ENCODE results near the gene XYLT1. TPM values are rescaled to one million over a fixed set of nuclear protein-coding genes. Genes with fewer than 3 reads are reported as not detected.

XYLT1 gene
- total RNA-seq, 1 experiment from 2014 or later = 12.5 TPM

DNA sequence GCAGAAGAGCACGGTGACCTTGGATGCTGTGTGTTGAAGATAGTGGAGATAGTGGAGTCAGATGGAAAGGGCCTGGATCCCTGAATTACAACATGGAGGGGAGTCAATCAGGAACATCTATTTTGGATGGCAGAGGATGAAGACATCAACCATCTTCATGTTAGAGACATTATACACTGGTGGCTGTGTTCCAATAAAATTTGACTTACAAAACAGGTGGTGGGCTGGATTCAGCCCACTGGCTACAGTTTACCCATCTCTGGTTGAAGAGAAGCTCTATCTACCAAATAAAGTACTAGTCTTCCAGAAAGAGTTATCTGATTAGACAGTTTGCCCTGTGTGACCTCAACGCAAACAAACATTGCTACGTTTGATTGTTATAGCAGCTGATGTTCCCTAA, 247.2 kb downstream of the XYLT1 start:
- H3K4me1 ChIP-seq = no peaks in the 10 kb centered on the region
- H3K36me3 Mint-ChIP-seq (ENCODE audit: insufficient read depth, unreplicated experiment) = no peaks in the 10 kb centered on the region

DNA sequence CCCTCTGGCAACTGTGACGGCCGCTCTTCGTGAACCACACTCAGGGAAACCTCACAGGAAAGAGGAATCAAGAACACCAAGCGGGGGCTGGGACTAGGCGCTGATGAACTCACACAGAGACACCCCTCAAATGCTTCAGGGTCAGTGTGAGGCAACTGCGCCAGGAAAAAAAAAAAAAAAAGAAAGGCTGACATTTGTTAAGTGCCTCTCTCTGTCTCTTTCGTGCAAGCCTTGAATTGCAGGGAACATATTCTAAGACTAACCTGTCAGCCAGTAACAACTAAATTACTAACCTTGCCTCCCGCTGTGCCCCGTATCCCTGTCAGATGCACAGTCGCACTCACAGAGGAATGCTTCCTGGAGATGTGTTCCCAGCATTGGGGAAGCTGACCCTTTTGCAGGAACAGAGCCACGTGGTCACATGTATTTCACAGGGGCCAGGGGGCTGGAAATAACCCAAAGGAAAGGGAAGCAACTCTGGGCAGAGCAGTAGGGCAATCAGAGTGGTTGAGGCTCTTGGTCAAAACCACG, 247.8 kb downstream of the XYLT1 start:
- Histone ChIP-seq H3K9me3 (no peaks in the 10 kb centered on the region), H3K4me3 (ENCODE audit: low read depth, low read length) (no peak overlapping the region), H3K36me3 (ENCODE audit: control insufficient read depth, insufficient read depth, low read length) (no peaks in the 10 kb centered on the region), H3K4me1 (no peaks in the 10 kb centered on the region), H3K27me3 (replicated peaks; ENCODE audit: control insufficient read depth, insufficient read depth, low read length) (no peaks in the 10 kb centered on the region)
- ChIA-PET POLR2A (no interaction called here), CTCF (no interaction called here)
- H3K4me3 Mint-ChIP-seq (ENCODE audit: unreplicated experiment) = no peak overlapping the region
- no peaks in the 10 kb centered on the region for H3K36me3 Mint-ChIP-seq (ENCODE audit: insufficient read depth, unreplicated experiment)
- no peaks in the 10 kb centered on the region for H3K9me3 Mint-ChIP-seq (ENCODE audit: unreplicated experiment)
- H3K4me1 Mint-ChIP-seq (ENCODE audit: low read depth, unreplicated experiment) = peaks cover 14% of the 10 kb centered on the region
- TF ChIP-seq, protein P1, sequence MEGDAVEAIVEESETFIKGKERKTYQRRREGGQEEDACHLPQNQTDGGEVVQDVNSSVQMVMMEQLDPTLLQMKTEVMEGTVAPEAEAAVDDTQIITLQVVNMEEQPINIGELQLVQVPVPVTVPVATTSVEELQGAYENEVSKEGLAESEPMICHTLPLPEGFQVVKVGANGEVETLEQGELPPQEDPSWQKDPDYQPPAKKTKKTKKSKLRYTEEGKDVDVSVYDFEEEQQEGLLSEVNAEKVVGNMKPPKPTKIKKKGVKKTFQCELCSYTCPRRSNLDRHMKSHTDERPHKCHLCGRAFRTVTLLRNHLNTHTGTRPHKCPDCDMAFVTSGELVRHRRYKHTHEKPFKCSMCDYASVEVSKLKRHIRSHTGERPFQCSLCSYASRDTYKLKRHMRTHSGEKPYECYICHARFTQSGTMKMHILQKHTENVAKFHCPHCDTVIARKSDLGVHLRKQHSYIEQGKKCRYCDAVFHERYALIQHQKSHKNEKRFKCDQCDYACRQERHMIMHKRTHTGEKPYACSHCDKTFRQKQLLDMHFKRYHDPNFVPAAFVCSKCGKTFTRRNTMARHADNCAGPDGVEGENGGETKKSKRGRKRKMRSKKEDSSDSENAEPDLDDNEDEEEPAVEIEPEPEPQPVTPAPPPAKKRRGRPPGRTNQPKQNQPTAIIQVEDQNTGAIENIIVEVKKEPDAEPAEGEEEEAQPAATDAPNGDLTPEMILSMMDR (IDR thresholded peaks at IDR 0.05; ENCODE audit: insufficient read depth in 1 of 2, low read depth in 1 of 2, low read length in 1 of 2, severe bottlenecking in 1 of 2, unreplicated experiment in 1 of 2) = no peak
- H3K27me3 Mint-ChIP-seq (ENCODE audit: insufficient read depth, unreplicated experiment) = no peaks in the 10 kb centered on the region
- no TSS peak for BruUV-seq (replicated peaks)
- intact Hi-C loops (cut with micrococcal nuclease; ENCODE audit: unreplicated experiment) = no loop called here
- no peak overlapping the region for H3K27ac Mint-ChIP-seq (ENCODE audit: unreplicated experiment)
- DNase-seq = no peak

More for the DNA sequence above, 247.2 kb downstream of the XYLT1 start:
- H3K4me3 ChIP-seq (ENCODE audit: low read depth, low read length) = no peak overlapping the region
- H3K9me3 ChIP-seq = no peaks in the 10 kb centered on the region
- TF ChIP-seq, protein P1 (IDR thresholded peaks at IDR 0.05; ENCODE audit: insufficient read depth in 1 of 2, low read depth in 1 of 2, low read length in 1 of 2, severe bottlenecking in 1 of 2, unreplicated experiment in 1 of 2) = no peak
- no TSS peak for BruUV-seq (replicated peaks)
- ChIA-PET CTCF (no interaction called here), POLR2A (no interaction called here)
- Mint-ChIP-seq H3K4me1 (ENCODE audit: low read depth, unreplicated experiment) (peaks cover 14% of the 10 kb centered on the region), H3K4me3 (ENCODE audit: unreplicated experiment) (no peak overlapping the region), H3K9me3 (ENCODE audit: unreplicated experiment) (no peaks in the 10 kb centered on the region), H3K27ac (ENCODE audit: unreplicated experiment) (no peak overlapping the region), H3K27me3 (ENCODE audit: insufficient read depth, unreplicated experiment) (no peaks in the 10 kb centered on the region)
- intact Hi-C loops (cut with micrococcal nuclease; ENCODE audit: unreplicated experiment) = no loop called here
- no peaks in the 10 kb centered on the region for H3K36me3 ChIP-seq (ENCODE audit: control insufficient read depth, insufficient read depth, low read length)
- no peaks in the 10 kb centered on the region for H3K27me3 ChIP-seq (replicated peaks; ENCODE audit: control insufficient read depth, insufficient read depth, low read length)
- no peak for DNase-seq

DNA sequence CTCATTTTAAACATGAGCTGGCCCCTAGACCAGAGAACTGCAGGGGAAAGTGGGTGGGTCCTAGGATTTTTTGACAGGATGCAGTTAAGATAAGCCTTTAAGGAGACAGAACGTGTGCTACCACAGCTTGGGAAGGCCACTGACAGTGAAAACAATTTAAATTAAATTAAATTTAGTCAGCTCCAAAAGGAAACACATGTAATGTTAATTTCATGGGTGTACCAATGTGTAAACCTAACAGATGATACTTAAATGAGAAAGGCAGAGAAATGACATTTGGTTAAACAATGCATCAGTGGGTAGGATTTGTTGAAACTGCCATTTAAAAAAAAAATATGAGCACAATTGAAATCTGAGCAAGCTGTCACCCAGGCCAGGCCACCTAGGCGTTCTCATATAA, 250.8 kb downstream of the XYLT1 start:
- Mint-ChIP-seq H3K36me3 (ENCODE audit: insufficient read depth, unreplicated experiment) (no peaks in the 10 kb centered on the region), H3K4me3 (ENCODE audit: unreplicated experiment) (no peak overlapping the region), H3K9me3 (ENCODE audit: unreplicated experiment) (no peaks in the 10 kb centered on the region), H3K27ac (ENCODE audit: unreplicated experiment) (no peak overlapping the region), H3K27me3 (ENCODE audit: insufficient read depth, unreplicated experiment) (no peaks in the 10 kb centered on the region), H3K4me1 (ENCODE audit: low read depth, unreplicated experiment) (peaks cover 3% of the 10 kb centered on the region)
- no peak for DNase-seq
- TF ChIP-seq, protein P1 (IDR thresholded peaks at IDR 0.05; ENCODE audit: insufficient read depth in 1 of 2, low read depth in 1 of 2, low read length in 1 of 2, severe bottlenecking in 1 of 2, unreplicated experiment in 1 of 2) = no peak
- ChIA-PET CTCF (no interaction called here), POLR2A (no interaction called here)
- no TSS peak for BruUV-seq (replicated peaks)
- Histone ChIP-seq H3K36me3 (ENCODE audit: control insufficient read depth, insufficient read depth, low read length) (no peaks in the 10 kb centered on the region), H3K4me1 (no peaks in the 10 kb centered on the region), H3K9me3 (no peaks in the 10 kb centered on the region), H3K4me3 (ENCODE audit: low read depth, low read length) (no peak overlapping the region), H3K27me3 (replicated peaks; ENCODE audit: control insufficient read depth, insufficient read depth, low read length) (no peaks in the 10 kb centered on the region)
- intact Hi-C loops (cut with micrococcal nuclease; ENCODE audit: unreplicated experiment) = no loop called here
